Activated naive CD4-positive, alpha-beta T cell treated with anti-CD3 and anti-CD28 coated beads, Interleukin-2, amount 50 U/mL, for 24 hours (primary cell): ENCODE data around the gene UGT2B17.
"Not testable (repeated sequence)": the region's sequence is repeated elsewhere in the genome, so short reads cannot be mapped to it uniquely, and the experiment has no call there.

Source experiments
- H3K27ac Mint-ChIP-seq: one replicate; pipeline ENCODE4 v1.8.0; 2021; ENCODE audit warnings: mild to moderate bottlenecking, mixed read lengths
- H3K27me3 Mint-ChIP-seq: one replicate; pipeline ENCODE4 v1.8.0; 2021; ENCODE audit warnings: mixed read lengths
- H3K36me3 Mint-ChIP-seq: one replicate; pipeline ENCODE4 v1.8.0; 2021; ENCODE audit warnings: mixed read lengths
- H3K4me1 Mint-ChIP-seq: one replicate; pipeline ENCODE4 v1.8.0; 2021; ENCODE audit warnings: mixed read lengths
- H3K4me3 Mint-ChIP-seq: one replicate; pipeline ENCODE4 v1.8.0; 2021; ENCODE audit warnings: mild to moderate bottlenecking, mixed read lengths
- H3K9me3 Mint-ChIP-seq: one replicate; pipeline ENCODE4 v1.8.0; 2021; ENCODE audit warnings: mixed read lengths

Gene UGT2B17

DNA sequence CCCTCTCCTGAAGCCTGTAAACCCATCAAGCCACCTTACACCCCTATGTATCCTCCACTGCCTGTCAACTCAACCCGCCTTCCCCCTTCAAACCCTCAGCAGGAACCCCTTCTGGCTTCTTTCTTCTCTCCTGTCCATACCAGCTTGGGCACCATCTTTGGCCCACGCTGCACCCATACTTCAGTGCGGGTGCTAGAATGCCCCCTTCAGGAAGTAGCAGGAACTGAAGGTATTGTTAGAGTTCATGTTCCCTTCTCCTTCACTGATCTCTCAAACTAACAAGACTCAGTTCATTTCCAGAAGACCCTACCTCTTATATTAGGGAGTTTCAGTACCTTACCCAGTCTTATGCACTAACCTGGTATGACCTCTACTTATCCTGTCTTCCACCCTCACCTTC is 1.5 kb upstream of the UGT2B17 start:
- no peaks in the 10 kb centered on the region for H3K27me3 Mint-ChIP-seq

GRCh38 chr4:68575636-68576035 is 486 bp downstream of the UGT2B17 start:
- H3K36me3 Mint-ChIP-seq, H3K4me3 Mint-ChIP-seq, H3K27ac Mint-ChIP-seq, H3K27me3 Mint-ChIP-seq, H3K4me1 Mint-ChIP-seq, H3K9me3 Mint-ChIP-seq: not testable (repeated sequence)

More for the DNA sequence above, 1.5 kb upstream of the UGT2B17 start:
- Mint-ChIP-seq H3K4me3 (no peak overlapping the region), H3K9me3 (no peaks in the 10 kb centered on the region), H3K27ac (no peak overlapping the region), H3K36me3 (no peaks in the 10 kb centered on the region), H3K4me1 (no peaks in the 10 kb centered on the region)

GRCh38 chr4:68575081-68575480 is 1.0 kb downstream of the UGT2B17 start:
- H3K9me3 Mint-ChIP-seq: no peaks in the 10 kb centered on the region
- no peaks in the 10 kb centered on the region for H3K27me3 Mint-ChIP-seq
- no peaks in the 10 kb centered on the region for H3K4me1 Mint-ChIP-seq
- H3K36me3 Mint-ChIP-seq: no peaks in the 10 kb centered on the region
- H3K27ac Mint-ChIP-seq: no peak overlapping the region
- H3K4me3 Mint-ChIP-seq: no peak overlapping the region

GRCh38 chr4:68572653-68573170 is 3.4 kb downstream of the UGT2B17 start:
- H3K9me3 Mint-ChIP-seq: no peaks in the 10 kb centered on the region
- no peak overlapping the region for H3K4me3 Mint-ChIP-seq
- no peaks in the 10 kb centered on the region for H3K4me1 Mint-ChIP-seq
- no peaks in the 10 kb centered on the region for H3K27me3 Mint-ChIP-seq
- no peaks in the 10 kb centered on the region for H3K36me3 Mint-ChIP-seq
- H3K27ac Mint-ChIP-seq: no peak overlapping the region

DNA sequence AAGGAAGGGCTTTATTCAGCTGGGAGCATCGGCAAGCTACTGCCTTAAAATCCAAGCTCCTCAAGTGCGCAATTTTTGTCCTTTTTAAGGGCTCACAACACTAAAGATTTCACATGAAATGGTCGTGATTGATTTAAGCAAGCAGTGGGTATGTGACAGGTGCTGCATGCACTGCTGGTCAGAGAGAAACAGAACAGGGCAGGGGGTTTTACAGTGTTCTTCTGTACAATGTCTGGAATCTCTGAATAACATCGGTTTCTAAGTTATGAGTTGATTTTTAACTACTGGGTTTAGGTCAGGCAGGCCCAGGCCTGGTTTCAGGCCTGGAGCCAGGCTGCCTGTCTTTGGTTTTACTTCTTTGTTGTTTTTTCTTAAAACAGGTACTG is 6.0 kb downstream of the UGT2B17 start:
- Mint-ChIP-seq H3K27ac (no peak overlapping the region), H3K4me3 (no peak overlapping the region), H3K36me3 (no peaks in the 10 kb centered on the region), H3K9me3 (no peaks in the 10 kb centered on the region), H3K27me3 (no peaks in the 10 kb centered on the region), H3K4me1 (no peaks in the 10 kb centered on the region)

DNA sequence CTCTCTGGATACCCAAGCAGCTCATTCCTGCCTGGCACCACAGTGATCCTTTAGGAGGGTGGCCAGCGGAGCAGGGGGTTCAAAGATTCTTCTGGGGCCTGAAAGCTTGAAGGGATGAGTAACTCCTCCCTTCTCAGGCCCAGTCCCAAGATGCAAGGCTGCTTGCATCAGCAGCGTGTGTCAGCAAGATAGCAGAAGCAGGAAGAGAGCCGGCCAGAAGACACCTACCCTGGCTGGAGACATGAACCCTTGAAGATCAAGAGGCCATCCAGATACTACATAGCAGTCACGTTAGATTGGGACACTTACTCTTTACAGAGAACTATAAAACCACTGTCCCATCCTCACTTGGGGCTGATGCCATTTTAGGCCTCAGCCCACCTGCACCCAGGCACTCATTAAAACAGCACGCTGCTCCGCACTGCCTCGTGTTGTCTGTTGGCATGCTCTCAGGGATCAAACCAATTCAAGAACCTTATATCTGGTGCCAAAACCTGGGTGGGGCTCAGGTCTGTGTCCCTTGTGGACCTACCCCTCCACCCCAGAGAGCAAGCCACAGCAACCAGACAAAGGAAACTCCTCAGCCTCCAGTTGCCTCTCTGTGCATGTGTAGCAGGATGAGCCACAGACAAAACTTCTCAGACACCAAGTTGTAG is 6.5 kb downstream of the UGT2B17 start:
- Mint-ChIP-seq H3K9me3 (no peaks in the 10 kb centered on the region), H3K4me1 (no peaks in the 10 kb centered on the region), H3K4me3 (no peak overlapping the region), H3K27ac (no peak overlapping the region), H3K27me3 (no peaks in the 10 kb centered on the region), H3K36me3 (no peaks in the 10 kb centered on the region)

DNA sequence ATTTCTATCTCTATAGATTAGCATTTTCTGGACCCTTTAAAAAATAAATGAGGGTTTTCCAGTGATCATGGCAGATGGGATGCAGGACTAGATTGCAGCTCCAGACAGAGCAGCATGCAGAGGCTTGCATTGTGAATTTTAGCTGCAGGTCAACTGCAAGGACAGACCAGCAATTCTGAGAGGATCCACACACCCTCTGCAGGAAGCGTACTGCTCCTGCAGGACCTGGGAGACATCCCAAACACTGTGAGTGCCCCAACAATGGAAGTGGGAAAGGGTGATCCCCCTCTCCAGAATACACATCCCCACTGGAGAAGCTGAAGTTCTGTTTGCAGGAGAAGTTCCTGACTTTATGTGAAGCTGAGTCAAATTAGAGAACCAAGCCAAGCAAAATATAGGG is 7.1 kb downstream of the UGT2B17 start:
- H3K4me3 Mint-ChIP-seq, H3K36me3 Mint-ChIP-seq, H3K9me3 Mint-ChIP-seq, H3K27ac Mint-ChIP-seq, H3K27me3 Mint-ChIP-seq, H3K4me1 Mint-ChIP-seq: not testable (repeated sequence)

- H3K27me3 Mint-ChIP-seq, H3K4me3 Mint-ChIP-seq, H3K36me3 Mint-ChIP-seq, H3K4me1 Mint-ChIP-seq, H3K9me3 Mint-ChIP-seq, H3K27ac Mint-ChIP-seq: not testable (repeated sequence)
Measured at GRCh38 chr4:68568535-68568934, 7.6 kb downstream of the UGT2B17 start.

- H3K4me3 Mint-ChIP-seq, H3K9me3 Mint-ChIP-seq, H3K4me1 Mint-ChIP-seq, H3K27me3 Mint-ChIP-seq, H3K36me3 Mint-ChIP-seq, H3K27ac Mint-ChIP-seq: not testable (repeated sequence)
Measured at GRCh38 chr4:68566364-68566763, 9.8 kb downstream of the UGT2B17 start.

DNA sequence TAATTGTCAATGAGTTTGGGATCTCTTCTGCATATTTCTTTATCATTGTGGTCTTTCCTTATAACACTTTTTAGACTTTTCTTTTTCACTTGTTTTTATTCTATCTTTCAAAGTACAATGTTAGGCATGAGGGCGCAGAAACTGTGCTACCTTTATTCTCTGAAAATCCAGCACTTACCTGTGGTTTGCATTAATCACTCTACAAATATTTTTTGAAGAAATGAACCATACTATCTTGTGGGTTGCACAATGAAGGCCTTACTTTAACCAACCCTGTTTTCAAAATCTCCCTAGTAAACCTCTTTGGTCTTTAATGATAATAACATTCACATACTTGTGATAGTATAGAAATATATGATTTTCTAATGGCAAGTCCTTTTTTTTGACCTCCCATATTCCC is 11.0 kb downstream of the UGT2B17 start:
- not testable (repeated sequence) for H3K4me1 Mint-ChIP-seq, H3K9me3 Mint-ChIP-seq, H3K36me3 Mint-ChIP-seq, H3K27ac Mint-ChIP-seq, H3K4me3 Mint-ChIP-seq, H3K27me3 Mint-ChIP-seq

DNA sequence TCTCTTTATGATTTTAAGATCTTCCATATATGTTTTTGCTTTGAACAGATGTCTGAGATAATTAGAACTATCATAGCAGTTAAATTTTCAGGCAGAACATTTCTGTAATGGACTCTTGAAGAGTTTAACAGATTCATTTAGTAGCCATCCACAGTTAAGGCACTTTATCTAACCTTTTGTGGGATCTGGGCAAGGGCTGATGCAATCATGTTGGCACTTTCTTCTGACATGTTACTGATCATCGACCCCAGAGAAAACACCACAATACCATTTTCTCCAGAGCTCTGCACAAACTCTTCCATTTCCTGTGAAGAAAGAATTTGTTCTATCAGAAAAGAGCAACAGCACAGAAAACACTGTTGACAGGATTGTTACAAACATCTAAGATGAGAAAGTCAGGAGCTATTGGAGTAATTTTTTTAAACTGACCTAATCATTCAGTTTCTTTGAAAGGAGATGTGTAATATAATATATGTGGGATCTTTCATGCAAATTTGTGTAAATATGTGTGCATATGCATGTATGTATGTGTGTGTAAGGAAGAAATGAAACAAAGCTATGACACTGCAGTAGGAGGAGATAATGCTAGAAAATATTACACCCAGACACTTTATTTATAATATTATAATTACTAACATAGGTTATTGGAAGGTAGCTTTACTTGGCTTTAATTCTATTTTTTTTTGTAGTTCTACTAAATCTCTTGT is 15.6 kb downstream of the UGT2B17 start:
- not testable (repeated sequence) for H3K9me3 Mint-ChIP-seq, H3K4me1 Mint-ChIP-seq, H3K4me3 Mint-ChIP-seq, H3K27me3 Mint-ChIP-seq, H3K27ac Mint-ChIP-seq, H3K36me3 Mint-ChIP-seq

- H3K36me3 Mint-ChIP-seq, H3K4me1 Mint-ChIP-seq, H3K4me3 Mint-ChIP-seq, H3K27me3 Mint-ChIP-seq, H3K27ac Mint-ChIP-seq, H3K9me3 Mint-ChIP-seq: not testable (repeated sequence)
Measured at GRCh38 chr4:68553830-68554229, 22.3 kb downstream of the UGT2B17 start.

- H3K4me3 Mint-ChIP-seq, H3K9me3 Mint-ChIP-seq, H3K36me3 Mint-ChIP-seq, H3K27ac Mint-ChIP-seq, H3K27me3 Mint-ChIP-seq, H3K4me1 Mint-ChIP-seq: not testable (repeated sequence)
Measured at GRCh38 chr4:68552818-68553811, 23.0 kb downstream of the UGT2B17 start.

DNA sequence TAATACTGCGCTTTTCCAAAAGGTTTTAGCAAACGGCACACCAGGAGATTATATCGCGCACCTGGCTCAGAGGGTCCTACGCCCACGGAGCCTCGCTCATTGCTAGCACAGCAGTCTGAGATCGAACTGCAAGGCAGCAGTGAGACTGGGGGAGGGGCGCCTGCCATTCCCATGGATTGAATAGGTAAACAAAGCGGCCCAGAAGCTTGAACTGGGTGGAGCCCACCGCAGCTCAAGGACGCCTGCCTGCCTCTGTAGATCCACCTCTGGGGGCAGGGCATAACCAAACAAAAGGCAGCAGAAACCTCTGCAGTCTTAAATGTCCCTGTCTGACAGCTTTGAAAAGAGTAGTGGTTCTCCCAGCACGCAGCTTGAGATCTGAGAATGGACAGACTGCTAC is 33.4 kb downstream of the UGT2B17 start:
- H3K27me3 Mint-ChIP-seq, H3K27ac Mint-ChIP-seq, H3K36me3 Mint-ChIP-seq, H3K9me3 Mint-ChIP-seq, H3K4me3 Mint-ChIP-seq, H3K4me1 Mint-ChIP-seq: not testable (repeated sequence)

DNA sequence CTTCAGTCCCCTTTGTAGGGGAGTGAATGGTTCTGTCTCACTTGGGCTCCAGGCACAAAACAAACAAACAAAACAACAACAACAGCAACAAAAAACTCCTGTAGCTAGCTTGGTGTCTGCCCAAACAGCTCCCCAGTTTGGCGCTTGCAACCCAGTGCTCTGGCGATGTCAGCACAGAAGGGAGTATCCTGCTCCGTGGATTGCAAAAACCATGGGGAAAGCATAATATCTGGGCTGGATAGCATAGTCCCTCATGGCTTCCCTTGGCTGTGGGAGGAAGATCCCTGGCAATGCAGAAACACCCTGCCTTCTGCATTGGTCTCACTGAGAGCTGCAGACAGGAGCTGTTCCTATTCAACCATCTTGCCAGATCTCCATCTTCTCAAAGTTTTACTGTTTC is 39.7 kb downstream of the UGT2B17 start:
- H3K36me3 Mint-ChIP-seq: no peaks in the 10 kb centered on the region
- no peaks in the 10 kb centered on the region for H3K4me1 Mint-ChIP-seq
- H3K9me3 Mint-ChIP-seq: no peaks in the 10 kb centered on the region
- no peak overlapping the region for H3K27ac Mint-ChIP-seq
- H3K4me3 Mint-ChIP-seq: no peak overlapping the region
- no peaks in the 10 kb centered on the region for H3K27me3 Mint-ChIP-seq

GRCh38 chr4:68535974-68536373 is 40.1 kb downstream of the UGT2B17 start:
- Mint-ChIP-seq H3K27ac (no peak overlapping the region), H3K4me3 (no peak overlapping the region), H3K27me3 (no peaks in the 10 kb centered on the region), H3K36me3 (no peaks in the 10 kb centered on the region), H3K9me3 (no peaks in the 10 kb centered on the region), H3K4me1 (no peaks in the 10 kb centered on the region)
